Prostate gland (tissue), 2 donors: ENCODE data around the gene EPSTI1. TPM values are rescaled to one million over a fixed set of nuclear protein-coding genes. Genes with fewer than 3 reads are reported as not detected.
"Not testable (repeated sequence)": the region's sequence is repeated elsewhere in the genome, so short reads cannot be mapped to it uniquely, and the experiment has no call there.

Source experiments
- DNase-seq: peaks from one replicate; pipeline ENCODE4 v3.0.0-alpha.2; 2019; ENCODE audit warnings: low spot score
- H3K27ac ChIP-seq, 2 donors: fragments of 200-600 bp; sonication (generic); 2 replicates each; pipeline ENCODE4 v1.5.1; 2017 to 2019
- H3K27me3 ChIP-seq: fragments of 200-600 bp; sonication (generic); replicated peaks from 2 replicates; pipeline ENCODE4 v1.5.1; 2019; ENCODE audit not compliant: insufficient read depth
- H3K36me3 ChIP-seq, 2 donors: fragments of 200-600 bp; sonication (generic); 1 replicate in 1 of 2; 2 replicates in 1 of 2; pipeline versions ENCODE4 v1.5.1 to v1.8.1; 2017 to 2019
- H3K4me1 ChIP-seq: fragments of 200-600 bp; sonication (generic); replicated peaks from 2 replicates; pipeline ENCODE4 v1.5.1; 2019
- H3K4me3 ChIP-seq, 2 donors: fragments of 200-600 bp; sonication (generic); 2 replicates each; pipeline ENCODE4 v1.5.1; 2017 to 2019
- H3K9me3 ChIP-seq: fragments of 200-600 bp; sonication (generic); 2 replicates; pipeline ENCODE4 v1.5.1; 2017
- CTCF ChIP-seq, 4 experiments: fragments of 200-600 bp in 2 of 4; fragments of 450-650 bp in 2 of 4; sonication (generic) in 2 of 4; IDR thresholded peaks; 1 replicate in 3 of 4; 2 replicates in 1 of 4; pipeline ENCODE4 v1.5.1; 2016 to 2019; ENCODE audit warnings: antibody characterized with exemption in 4 of 4, mild to moderate bottlenecking in 2 of 4, moderate library complexity in 2 of 4
- POLR2A ChIP-seq: fragments of 450-650 bp; IDR thresholded peaks from one replicate; pipeline ENCODE4 v1.6.1; 2016; ENCODE audit warnings: antibody characterized with exemption, mild to moderate bottlenecking
- POLR2AphosphoS5 ChIP-seq: sonication (generic); formaldehyde crosslinking; IDR thresholded peaks from one replicate; pipeline ENCODE4 v1.6.1; 2017; ENCODE audit warnings: antibody characterized with exemption
- WGBS: methylation state at CpG from one replicate; pipeline ENCODE4 v1.1.5; 2018; 5-methylcytosine and 5-hydroxymethylcytosine counted together
- intact Hi-C: fragments of 100-400 bp; cut with DNase I; formaldehyde crosslinking; loops from one replicate; pipeline ENCODE4 v1.14.2; 2022
- total RNA-seq, 2 donors: library from RNA; depleted of rRNA; stranded (reverse); fragments of >200 nt; gene quantifications; one replicate each; pipeline ENCODE4 v1.1.0, GENCODE V29; 2016

EPSTI1 gene
- total RNA-seq, 2 donors from 2014 or later = 1.7 to 8.0 TPM

DNA sequence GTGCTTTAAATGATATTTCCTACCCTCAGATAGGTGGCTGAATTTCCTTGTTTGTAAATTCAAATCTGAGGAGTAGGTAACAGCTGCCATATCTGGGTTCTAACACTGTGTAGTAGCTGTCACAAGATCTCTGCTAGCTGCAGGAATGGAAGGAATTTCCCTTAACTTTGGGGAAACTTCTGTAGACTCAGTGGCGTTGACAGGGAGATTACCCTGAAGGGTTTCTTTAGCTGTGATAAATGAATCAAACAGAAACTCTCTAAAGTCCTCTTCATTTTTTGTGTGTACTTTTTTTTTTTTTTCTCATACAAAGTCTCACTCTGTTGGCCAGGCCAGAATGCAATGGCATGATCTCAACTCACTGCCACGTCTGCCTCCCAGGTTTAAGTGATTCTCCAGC, 5.3 kb upstream of the EPSTI1 start:
- DNase-seq = no peak
- H3K27ac ChIP-seq = no peak overlapping the region
- H3K36me3 ChIP-seq = no peaks in the 10 kb centered on the region
- no peaks in the 10 kb centered on the region for H3K27me3 ChIP-seq
- TF ChIP-seq CTCF (IDR thresholded peaks at IDR 0.05) = no peak
- TF ChIP-seq POLR2A = no peak
- TF ChIP-seq POLR2AphosphoS5 = no peak
- no peaks in the 10 kb centered on the region for H3K9me3 ChIP-seq
- no peaks in the 10 kb centered on the region for H3K4me1 ChIP-seq
- no peak overlapping the region for H3K4me3 ChIP-seq
- 88% methylated on average over 2 of the region's 2 CpGs for WGBS
- intact Hi-C loops = no loop called here

- WGBS = 69% methylated on average over 3 of the region's 3 CpGs
- no peaks in the 10 kb centered on the region for H3K4me1 ChIP-seq
- DNase-seq = no peak
- no peaks in the 10 kb centered on the region for H3K9me3 ChIP-seq
- no peak overlapping the region for H3K4me3 ChIP-seq
- intact Hi-C loops = no loop called here
- TF ChIP-seq CTCF (IDR thresholded peaks at IDR 0.05) = no peak
- TF ChIP-seq POLR2A = no peak
- TF ChIP-seq POLR2AphosphoS5 = no peak
- H3K27ac ChIP-seq = no peak overlapping the region
- no peaks in the 10 kb centered on the region for H3K27me3 ChIP-seq
- H3K36me3 ChIP-seq = no peaks in the 10 kb centered on the region
Observed at GRCh38 chr13:42996584-42996983, 4.5 kb upstream of the EPSTI1 start.

DNA sequence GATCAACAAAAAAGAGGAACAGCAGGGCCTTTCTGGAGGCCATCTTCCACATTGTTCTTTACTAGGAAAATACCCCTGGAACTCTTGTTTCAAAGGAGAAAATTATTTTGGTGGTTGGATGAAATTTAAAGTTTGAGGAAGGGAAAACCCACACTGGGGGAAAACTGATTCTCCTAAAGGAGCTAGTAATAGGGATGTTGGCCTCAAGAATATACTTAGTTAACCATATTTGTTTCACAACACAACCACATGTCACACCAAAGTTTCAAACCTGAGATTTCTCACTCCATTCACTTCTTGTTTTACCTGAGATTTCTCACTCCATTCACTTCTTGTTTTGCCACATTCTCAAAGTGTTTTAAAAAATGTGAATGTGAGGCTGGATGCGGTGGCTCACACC, 2.8 kb upstream of the EPSTI1 start:
- H3K9me3 ChIP-seq = no peaks in the 10 kb centered on the region
- H3K27ac ChIP-seq = no peak overlapping the region
- TF ChIP-seq CTCF (IDR thresholded peaks at IDR 0.05) = no peak
- intact Hi-C loops = loop anchor here (5.0 kb wide), 1 partner anchor 42 kb away; no protein-coding TSS in a partner anchor
- WGBS = 95% methylated on average over 1 of the region's 1 CpG
- no peaks in the 10 kb centered on the region for H3K36me3 ChIP-seq
- no peak overlapping the region for H3K4me3 ChIP-seq
- DNase-seq = no peak
- H3K27me3 ChIP-seq = no peaks in the 10 kb centered on the region
- H3K4me1 ChIP-seq = peaks cover 3% of the 10 kb centered on the region

DNA sequence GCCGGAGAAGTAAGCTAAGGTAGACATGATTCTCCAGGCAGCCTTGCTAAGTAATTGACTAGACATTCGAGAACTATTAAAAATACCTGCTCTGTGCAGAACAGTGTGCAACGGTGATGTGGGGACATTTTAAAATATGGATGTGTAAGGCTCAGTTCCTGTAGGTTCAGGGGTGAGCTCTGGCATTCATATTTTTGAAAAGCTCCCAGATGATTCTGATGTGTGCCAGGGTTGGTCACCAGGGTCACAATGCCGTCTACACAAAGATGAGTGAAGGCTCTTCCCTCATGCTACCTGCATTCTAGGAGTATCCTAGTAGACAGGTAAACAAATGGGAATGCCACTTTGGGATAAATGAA, 702 bp upstream of the EPSTI1 start:
- Histone ChIP-seq H3K4me1 (peaks cover 3% of the 10 kb centered on the region), H3K9me3 (no peaks in the 10 kb centered on the region), H3K27ac (peak overlapping the region; percentile 79 to 82), H3K4me3 (peak overlapping the region in 1 of 2 donors; percentile 56), H3K36me3 (no peaks in the 10 kb centered on the region), H3K27me3 (no peaks in the 10 kb centered on the region)
- intact Hi-C loops = loop anchor here (5.0 kb wide), 1 partner anchor 45 kb away; no protein-coding TSS in a partner anchor
- TF ChIP-seq CTCF (IDR thresholded peaks at IDR 0.05) (no peak), POLR2AphosphoS5 (no peak), POLR2A (no peak)
- DNase-seq = no peak
- 59% methylated on average over 4 of the region's 4 CpGs for WGBS

DNA sequence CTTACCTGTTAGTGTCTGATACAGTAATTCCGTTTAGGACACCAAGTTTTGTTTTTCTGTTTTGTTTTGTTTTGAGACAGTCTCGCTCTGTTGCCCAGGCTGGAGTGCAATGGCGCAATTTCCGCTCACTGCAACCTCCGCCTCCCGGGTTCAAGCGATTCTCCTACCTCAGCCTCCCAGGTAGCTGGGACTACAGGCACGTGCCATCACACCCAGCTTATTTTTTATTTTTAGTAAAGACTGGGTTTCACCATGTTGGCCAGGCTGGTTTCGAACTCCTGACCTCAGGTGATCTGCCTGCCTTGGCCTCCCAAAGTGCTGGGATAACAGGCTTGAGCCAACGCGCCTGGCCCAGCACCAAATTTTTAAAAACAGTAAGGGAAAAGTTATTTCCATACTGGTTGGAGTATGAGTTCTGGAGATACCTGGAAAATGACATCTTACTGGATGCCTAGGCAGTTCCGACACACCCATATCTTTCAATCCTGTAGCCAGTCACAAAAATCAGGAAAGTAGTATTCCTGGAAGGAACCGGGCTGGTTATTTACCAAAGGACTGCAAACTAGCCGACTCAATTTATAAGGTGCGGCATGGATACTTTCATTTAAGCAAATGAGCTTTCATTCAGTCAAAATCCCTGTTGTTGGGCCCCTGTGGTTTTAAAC, 676 bp downstream of the EPSTI1 start:
- not testable (repeated sequence) for H3K27me3 ChIP-seq, H3K4me1 ChIP-seq, H3K9me3 ChIP-seq, H3K36me3 ChIP-seq
- Histone ChIP-seq H3K4me3 (peak overlapping the region; percentile 46 to 56), H3K27ac (peak overlapping the region; percentile 79 to 82)
- peak; percentile 15 for DNase-seq
- WGBS = 70% methylated on average over 15 of the region's 15 CpGs
- intact Hi-C loops = loop anchor here (5.0 kb wide), 1 partner anchor 46 kb away; no protein-coding TSS in a partner anchor
